ENCODE measurements around the gene HOXB4.

HOXB4 gene

GRCh38 chr17:48624118-48624517 is 46.0 kb upstream of the HOXB4 start:
- no peak for TF ChIP-seq CTCF (IDR thresholded peaks at IDR 0.05; ENCODE audit: low read depth, low read length, missing control alignments)
- no peak overlapping the region for H3K4me3 ChIP-seq (replicated peaks; ENCODE audit: low read depth, low read length)
- DNase-seq (ENCODE audit: extremely low read depth, low read depth): no peak

GRCh38 chr17:48623583-48623982 is 45.4 kb upstream of the HOXB4 start:
- no peak for TF ChIP-seq CTCF (IDR thresholded peaks at IDR 0.05; ENCODE audit: low read depth, low read length, missing control alignments)
- no peak overlapping the region for H3K4me3 ChIP-seq (replicated peaks; ENCODE audit: low read depth, low read length)
- DNase-seq (ENCODE audit: extremely low read depth, low read depth): no peak

- H3K4me3 ChIP-seq (replicated peaks; ENCODE audit: low read depth, low read length): no peak overlapping the region
- DNase-seq (ENCODE audit: extremely low read depth, low read depth): no peak
- no peak for TF ChIP-seq CTCF (IDR thresholded peaks at IDR 0.05; ENCODE audit: low read depth, low read length, missing control alignments)
These were observed 44.7 kb upstream of the HOXB4 start for GRCh38 chr17:48622857-48623256.

- TF ChIP-seq CTCF (IDR thresholded peaks at IDR 0.05; ENCODE audit: low read depth, low read length, missing control alignments): no peak
- no peak overlapping the region for H3K4me3 ChIP-seq (replicated peaks; ENCODE audit: low read depth, low read length)
- no peak for DNase-seq (ENCODE audit: extremely low read depth, low read depth)
These were observed 43.6 kb upstream of the HOXB4 start for GRCh38 chr17:48621410-48622392.

- DNase-seq (ENCODE audit: extremely low read depth, low read depth): no peak
- no peak for TF ChIP-seq CTCF (IDR thresholded peaks at IDR 0.05; ENCODE audit: low read depth, low read length, missing control alignments)
- H3K4me3 ChIP-seq (replicated peaks; ENCODE audit: low read depth, low read length): no peak overlapping the region
These were observed 42.5 kb upstream of the HOXB4 start for GRCh38 chr17:48620461-48621139.

- H3K4me3 ChIP-seq (replicated peaks; ENCODE audit: low read depth, low read length): no peak overlapping the region
These were observed 41.8 kb upstream of the HOXB4 start for GRCh38 chr17:48619826-48620449.

More at GRCh38 chr17:48619826-48620449, 41.8 kb upstream of the HOXB4 start:
- no peak for TF ChIP-seq CTCF (IDR thresholded peaks at IDR 0.05; ENCODE audit: low read depth, low read length, missing control alignments)
- no peak for DNase-seq (ENCODE audit: extremely low read depth, low read depth)
